ENCODE data around the gene BMF.

BMF gene

GRCh38 chr15:40062816-40063562, 45.7 kb downstream of the BMF start:
- no peak for DNase-seq

- DNase-seq = no peak
Measured at GRCh38 chr15:40061212-40061901, 47.3 kb downstream of the BMF start.

- no peak for DNase-seq
Measured at GRCh38 chr15:40060236-40060961, 48.3 kb downstream of the BMF start.

GRCh38 chr15:40059821-40060220, 48.9 kb downstream of the BMF start:
- DNase-seq = no peak

GRCh38 chr15:40058476-40059140, 50.1 kb downstream of the BMF start:
- no peak for DNase-seq

- no peak for DNase-seq
Measured at GRCh38 chr15:40055576-40056293, 52.9 kb downstream of the BMF start.

GRCh38 chr15:40054855-40055575, 53.7 kb downstream of the BMF start:
- DNase-seq = peak; percentile 27

- no peak for DNase-seq
Measured at GRCh38 chr15:40054605-40054854, 54.1 kb downstream of the BMF start.

- DNase-seq = no peak
Measured at GRCh38 chr15:40053831-40054604, 54.7 kb downstream of the BMF start.

GRCh38 chr15:40053079-40053830, 55.4 kb downstream of the BMF start:
- DNase-seq = no peak

- DNase-seq = no peak
Measured at GRCh38 chr15:40052604-40053003, 56.1 kb downstream of the BMF start.

- no peak for DNase-seq
Measured at GRCh38 chr15:40051616-40052415, 56.9 kb downstream of the BMF start.

- DNase-seq = no peak
Measured at GRCh38 chr15:40050788-40051470, 57.8 kb downstream of the BMF start.

- no peak for DNase-seq
Measured at GRCh38 chr15:40048926-40049475, 59.7 kb downstream of the BMF start.

GRCh38 chr15:40048211-40048792, 60.4 kb downstream of the BMF start:
- DNase-seq = no peak

- peak; percentile 64 for DNase-seq
Measured at GRCh38 chr15:40047415-40048210, 61.1 kb downstream of the BMF start.

- no peak for DNase-seq
Measured at GRCh38 chr15:40046721-40047414, 61.8 kb downstream of the BMF start.
